HCT116 (cell line): ENCODE data around the gene CHSY3. TPM values are rescaled to one million over a fixed set of nuclear protein-coding genes. Genes with fewer than 3 reads are reported as not detected.

Experiments
- ATAC-seq: fragments of 200-7000 bp; cut with Tn5 transposase; 2 replicates; pipeline ENCODE4 v1.9.1; 2020; ENCODE audit warnings: mild to moderate bottlenecking, moderate library complexity
- BruUV-seq: library from RNA; stranded (reverse); fragments of 400-500 nt; replicated peaks from 2 replicates; lab custom pipeline; 2021; lab: Mats Ljungman, UMichigan
- CTCF ChIA-PET: fragments of 300-600 bp; sonication (Branson Sonifier 250); formaldehyde crosslinking; loops from one replicate; lab custom pipeline; 2021; ENCODE audit warnings: antibody characterized with exemption; lab: Charles Lee
- POLR2A ChIA-PET: fragments of 300-600, 350-600 bp; sonication (Branson Sonifier 250); formaldehyde crosslinking; loops from one replicate; lab custom pipeline; 2021; ENCODE audit warnings: antibody characterized with exemption; lab: Charles Lee
- RAD21 ChIA-PET, 2 experiments: fragments of 300-600 bp; sonication (Branson Sonifier 250); formaldehyde crosslinking; loops; one replicate each; lab custom pipeline; 2023; ENCODE audit warnings: low total read pairs in 2 of 2; ENCODE audit not compliant: uncharacterized antibody in 2 of 2, unreplicated experiment in 2 of 2, low non-redundant PET in 1 of 2; lab: Charles Lee
- DNase-seq: peaks from one replicate; pipeline ENCODE4 v3.0.0-alpha.2; 2010; ENCODE audit warnings: low read depth, low spot score
- H2AFZ ChIP-seq: fragments of 200-600 bp; shearing (Covaris generic), sonication (generic); 2 replicates; pipeline ENCODE4 v1.6.1; 2017; ENCODE audit warnings: low read depth, mixed run types, mixed read lengths, antibody characterized with exemption, low read length; ENCODE audit not compliant: poor library complexity, severe bottlenecking
- H3K27ac ChIP-seq: 2 replicates; pipeline ENCODE4 v1.5.1; 2012; ENCODE audit warnings: low read depth, low read length
- H3K27me3 ChIP-seq: fragments of 200-600 bp; sonication (generic); 2 replicates; pipeline ENCODE4 v1.6.1; 2016; ENCODE audit warnings: mixed run types, low read length, mixed read lengths; ENCODE audit not compliant: insufficient read depth
- H3K36me3 ChIP-seq, 2 experiments: fragments of 200-500 bp in 1 of 2; fragments of 200-600 bp in 1 of 2; sonication (Bioruptor generic) in 1 of 2; sonication (generic) in 1 of 2; 2 replicates each; pipeline versions ENCODE4 v1.5.1 to v1.6.1; 2014 to 2016; ENCODE audit warnings: low read length in 2 of 2, inconsistent platforms in 1 of 2, mixed read lengths in 1 of 2, mixed run types in 1 of 2; ENCODE audit not compliant: insufficient read depth in 2 of 2, control insufficient read depth in 1 of 2
- H3K4me1 ChIP-seq, 2 experiments: fragments of 200-600 bp in 1 of 2; sonication (generic) in 1 of 2; 2 replicates each; pipeline versions ENCODE4 v1.5.1 to v1.6.1; 2012 to 2017; ENCODE audit warnings: low read length in 2 of 2, inconsistent platforms in 1 of 2, mild to moderate bottlenecking in 1 of 2, mixed read lengths in 1 of 2, mixed run types in 1 of 2, moderate library complexity in 1 of 2; ENCODE audit not compliant: insufficient read depth in 2 of 2, control insufficient read depth in 1 of 2
- H3K4me2 ChIP-seq: fragments of 200-600 bp; sonication (generic); 2 replicates; pipeline ENCODE4 v1.6.1; 2017; ENCODE audit warnings: mixed run types, low read length, mixed read lengths
- H3K4me3 ChIP-seq, 2 experiments: fragments of 200-600 bp in 1 of 2; sonication (generic) in 1 of 2; replicated peaks in 1 of 2; 2 replicates each; pipeline ENCODE4 v1.5.1; 2011 to 2016; ENCODE audit warnings: low read length in 2 of 2, control low read depth in 1 of 2, low read depth in 1 of 2, mild to moderate bottlenecking in 1 of 2, mixed read lengths in 1 of 2, mixed run types in 1 of 2
- H3K79me2 ChIP-seq: fragments of 200-600 bp; sonication (generic); 2 replicates; pipeline ENCODE4 v1.6.1; 2017; ENCODE audit warnings: mild to moderate bottlenecking, mixed run types, low read length, moderate library complexity, mixed read lengths; ENCODE audit not compliant: insufficient read depth
- H3K9ac ChIP-seq: fragments of 200-600 bp; sonication (generic); 2 replicates; pipeline ENCODE4 v1.6.1; 2016; ENCODE audit warnings: low read length, mixed read lengths
- H3K9me2 ChIP-seq: fragments of 200-600 bp; sonication (generic), shearing (Covaris generic); 2 replicates; pipeline ENCODE4 v1.6.1; 2017; ENCODE audit warnings: mixed run types, mild to moderate bottlenecking, moderate library complexity; ENCODE audit not compliant: insufficient read depth
- H3K9me3 ChIP-seq, 2 experiments: fragments of 200-500 bp in 1 of 2; fragments of 200-600 bp in 1 of 2; sonication (Bioruptor generic) in 1 of 2; sonication (generic) in 1 of 2; 2 replicates each; pipeline ENCODE4 v1.6.1; 2014 to 2017; ENCODE audit warnings: low read length in 2 of 2, mixed read lengths in 2 of 2, inconsistent platforms in 1 of 2, low read depth in 1 of 2, mild to moderate bottlenecking in 1 of 2, mixed run types in 1 of 2, moderate library complexity in 1 of 2; ENCODE audit not compliant: control insufficient read depth in 1 of 2, insufficient read depth in 1 of 2
- H4K20me1 ChIP-seq: fragments of 200-600 bp; sonication (generic), shearing (Covaris generic); 2 replicates; pipeline ENCODE4 v1.6.1; 2017; ENCODE audit warnings: mixed run types, mild to moderate bottlenecking, moderate library complexity; ENCODE audit not compliant: insufficient read depth
- CBX3 ChIP-seq: IDR thresholded peaks from 2 replicates; pipeline ENCODE4 v1.6.1; 2012; ENCODE audit warnings: low read depth
- CEBPB ChIP-seq: IDR thresholded peaks from 2 replicates; pipeline ENCODE4 v1.6.1; 2012; ENCODE audit warnings: low read depth
- EGR1 ChIP-seq: IDR thresholded peaks from 2 replicates; pipeline ENCODE4 v1.6.1; 2012; ENCODE audit warnings: low read depth
- ELF1 ChIP-seq: IDR thresholded peaks from 2 replicates; pipeline ENCODE4 v1.6.1; 2012; ENCODE audit warnings: low read depth, borderline replicate concordance
- EZH2 ChIP-seq: fragments of 200-600 bp; sonication (generic); IDR thresholded peaks from 2 replicates; pipeline ENCODE4 v1.6.1; 2017; ENCODE audit warnings: antibody characterized with exemption, mixed run types
- EZH2phosphoT487 ChIP-seq: fragments of 200-600 bp; IDR thresholded peaks from 2 replicates; pipeline ENCODE4 v1.6.1; 2018; ENCODE audit warnings: antibody characterized with exemption, borderline replicate concordance
- FOSL1 ChIP-seq: IDR thresholded peaks from 2 replicates; pipeline ENCODE4 v1.6.1; 2012; ENCODE audit warnings: low read depth
- JUND ChIP-seq: IDR thresholded peaks from 2 replicates; pipeline ENCODE4 v1.6.1; 2012
- POLR2A ChIP-seq: IDR thresholded peaks from 2 replicates; pipeline ENCODE4 v1.7.0; 2011; ENCODE audit warnings: borderline replicate concordance; ENCODE audit not compliant: insufficient read depth, insufficient read length; ENCODE audit errors: extremely low read depth
- POLR2AphosphoS5 ChIP-seq: IDR thresholded peaks from 2 replicates; pipeline ENCODE4 v1.6.1; 2011; ENCODE audit warnings: mild to moderate bottlenecking, low read depth, low read length, moderate library complexity
- RAD21 ChIP-seq: IDR thresholded peaks from 2 replicates; pipeline ENCODE4 v1.6.1; 2012; ENCODE audit warnings: low read depth, mild to moderate bottlenecking
- SP1 ChIP-seq: IDR thresholded peaks from 2 replicates; pipeline ENCODE4 v1.6.1; 2012; ENCODE audit warnings: low read depth
- SRF ChIP-seq: IDR thresholded peaks from 2 replicates; pipeline ENCODE4 v1.6.1; 2012; ENCODE audit warnings: low read depth
- YY1 ChIP-seq: IDR thresholded peaks from 2 replicates; pipeline ENCODE4 v1.6.1; 2011; ENCODE audit warnings: low read length, low read depth, moderate library complexity, mild to moderate bottlenecking; ENCODE audit not compliant: insufficient replicate concordance; ENCODE audit errors: extremely low read depth
- ZNF274 ChIP-seq: fragments of 200-500 bp; sonication (Bioruptor generic); IDR thresholded peaks from 2 replicates; pipeline ENCODE4 v1.6.1; 2014; ENCODE audit warnings: mild to moderate bottlenecking, low read depth, low read length, inconsistent platforms
- intact Hi-C: fragments of 100-400 bp; cut with micrococcal nuclease; formaldehyde crosslinking; loops from 2 replicates; pipeline ENCODE4 v1.10.0; 2022
- total RNA-seq: library from RNA; stranded (reverse); gene quantifications from one replicate; pipeline ENCODE4 v1.2.1, GENCODE V29; 2021; ENCODE audit not compliant: unreplicated experiment
- TF ChIP-seq, protein P1 (sequence below): IDR thresholded peaks from 2 replicates; pipeline ENCODE4 v1.6.1; 2012; ENCODE audit warnings: low read depth
- TF ChIP-seq, protein P2 (sequence below): IDR thresholded peaks from 2 replicates; pipeline ENCODE4 v1.6.1; 2012
- TF ChIP-seq, protein P3 (sequence below): IDR thresholded peaks from 2 replicates; pipeline ENCODE4 v1.6.1; 2012
- TF ChIP-seq, protein P4 (sequence below): IDR thresholded peaks from 2 replicates; pipeline ENCODE4 v1.6.1; 2011; ENCODE audit warnings: mild to moderate bottlenecking, low read length, moderate library complexity; ENCODE audit not compliant: insufficient replicate concordance; ENCODE audit errors: extremely low read depth

The CHSY3 gene
- total RNA-seq, 1 experiment from 2014 or later, result 2.3 TPM

DNA sequence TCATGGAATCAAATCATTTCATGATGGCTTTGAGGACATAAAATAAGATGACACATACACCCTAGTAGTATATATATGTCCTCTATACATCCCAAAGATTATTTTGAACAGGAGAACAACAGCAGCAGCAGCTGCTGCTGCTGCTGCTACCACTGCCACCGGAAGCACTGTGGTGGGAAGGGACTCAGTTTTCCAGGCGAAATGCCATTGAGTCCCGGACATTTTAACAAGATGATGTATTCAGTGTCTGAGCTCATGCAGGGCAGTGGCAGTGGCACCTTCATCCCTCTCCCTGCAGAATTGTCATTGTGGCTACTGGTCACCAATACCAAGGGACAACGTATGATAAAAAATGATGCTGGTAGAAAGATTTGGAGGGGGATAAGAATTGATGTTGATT, 151.3 kb downstream of the CHSY3 start:
- no peak overlapping the region for H3K4me2 ChIP-seq
- H2AFZ ChIP-seq, result no peak overlapping the region
- H3K79me2 ChIP-seq, result no peaks in the 10 kb centered on the region
- ATAC-seq (no peak), DNase-seq (no peak)
- no peaks in the 10 kb centered on the region for H3K4me1 ChIP-seq
- no peaks in the 10 kb centered on the region for H4K20me1 ChIP-seq
- H3K9me2 ChIP-seq, result no peaks in the 10 kb centered on the region
- no peak overlapping the region for H3K9ac ChIP-seq
- intact Hi-C loops, result no loop called here
- ChIA-PET POLR2A (no interaction called here), CTCF (no interaction called here), RAD21 (no interaction called here)
- no peaks in the 10 kb centered on the region for H3K27me3 ChIP-seq
- H3K36me3 ChIP-seq, result no peaks in the 10 kb centered on the region
- TF ChIP-seq, protein P1, sequence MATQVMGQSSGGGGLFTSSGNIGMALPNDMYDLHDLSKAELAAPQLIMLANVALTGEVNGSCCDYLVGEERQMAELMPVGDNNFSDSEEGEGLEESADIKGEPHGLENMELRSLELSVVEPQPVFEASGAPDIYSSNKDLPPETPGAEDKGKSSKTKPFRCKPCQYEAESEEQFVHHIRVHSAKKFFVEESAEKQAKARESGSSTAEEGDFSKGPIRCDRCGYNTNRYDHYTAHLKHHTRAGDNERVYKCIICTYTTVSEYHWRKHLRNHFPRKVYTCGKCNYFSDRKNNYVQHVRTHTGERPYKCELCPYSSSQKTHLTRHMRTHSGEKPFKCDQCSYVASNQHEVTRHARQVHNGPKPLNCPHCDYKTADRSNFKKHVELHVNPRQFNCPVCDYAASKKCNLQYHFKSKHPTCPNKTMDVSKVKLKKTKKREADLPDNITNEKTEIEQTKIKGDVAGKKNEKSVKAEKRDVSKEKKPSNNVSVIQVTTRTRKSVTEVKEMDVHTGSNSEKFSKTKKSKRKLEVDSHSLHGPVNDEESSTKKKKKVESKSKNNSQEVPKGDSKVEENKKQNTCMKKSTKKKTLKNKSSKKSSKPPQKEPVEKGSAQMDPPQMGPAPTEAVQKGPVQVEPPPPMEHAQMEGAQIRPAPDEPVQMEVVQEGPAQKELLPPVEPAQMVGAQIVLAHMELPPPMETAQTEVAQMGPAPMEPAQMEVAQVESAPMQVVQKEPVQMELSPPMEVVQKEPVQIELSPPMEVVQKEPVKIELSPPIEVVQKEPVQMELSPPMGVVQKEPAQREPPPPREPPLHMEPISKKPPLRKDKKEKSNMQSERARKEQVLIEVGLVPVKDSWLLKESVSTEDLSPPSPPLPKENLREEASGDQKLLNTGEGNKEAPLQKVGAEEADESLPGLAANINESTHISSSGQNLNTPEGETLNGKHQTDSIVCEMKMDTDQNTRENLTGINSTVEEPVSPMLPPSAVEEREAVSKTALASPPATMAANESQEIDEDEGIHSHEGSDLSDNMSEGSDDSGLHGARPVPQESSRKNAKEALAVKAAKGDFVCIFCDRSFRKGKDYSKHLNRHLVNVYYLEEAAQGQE, result no peak
- no peak for TF ChIP-seq FOSL1
- TF ChIP-seq POLR2A, result no peak
- TF ChIP-seq, protein P2, sequence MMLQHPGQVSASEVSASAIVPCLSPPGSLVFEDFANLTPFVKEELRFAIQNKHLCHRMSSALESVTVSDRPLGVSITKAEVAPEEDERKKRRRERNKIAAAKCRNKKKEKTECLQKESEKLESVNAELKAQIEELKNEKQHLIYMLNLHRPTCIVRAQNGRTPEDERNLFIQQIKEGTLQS, result no peak
- TF ChIP-seq RAD21, result no peak
- TF ChIP-seq EGR1, result no peak
- no peak for TF ChIP-seq ZNF274
- TF ChIP-seq SP1, result no peak
- TF ChIP-seq, protein P3, sequence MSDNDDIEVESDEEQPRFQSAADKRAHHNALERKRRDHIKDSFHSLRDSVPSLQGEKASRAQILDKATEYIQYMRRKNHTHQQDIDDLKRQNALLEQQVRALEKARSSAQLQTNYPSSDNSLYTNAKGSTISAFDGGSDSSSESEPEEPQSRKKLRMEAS, result no peak
- no peak for TF ChIP-seq YY1
- TF ChIP-seq POLR2AphosphoS5, result no peak
- TF ChIP-seq EZH2phosphoT487, result no peak
- TF ChIP-seq JUND, result no peak
- no peak for TF ChIP-seq CEBPB
- TF ChIP-seq CBX3, result no peak
- TF ChIP-seq, protein P4, sequence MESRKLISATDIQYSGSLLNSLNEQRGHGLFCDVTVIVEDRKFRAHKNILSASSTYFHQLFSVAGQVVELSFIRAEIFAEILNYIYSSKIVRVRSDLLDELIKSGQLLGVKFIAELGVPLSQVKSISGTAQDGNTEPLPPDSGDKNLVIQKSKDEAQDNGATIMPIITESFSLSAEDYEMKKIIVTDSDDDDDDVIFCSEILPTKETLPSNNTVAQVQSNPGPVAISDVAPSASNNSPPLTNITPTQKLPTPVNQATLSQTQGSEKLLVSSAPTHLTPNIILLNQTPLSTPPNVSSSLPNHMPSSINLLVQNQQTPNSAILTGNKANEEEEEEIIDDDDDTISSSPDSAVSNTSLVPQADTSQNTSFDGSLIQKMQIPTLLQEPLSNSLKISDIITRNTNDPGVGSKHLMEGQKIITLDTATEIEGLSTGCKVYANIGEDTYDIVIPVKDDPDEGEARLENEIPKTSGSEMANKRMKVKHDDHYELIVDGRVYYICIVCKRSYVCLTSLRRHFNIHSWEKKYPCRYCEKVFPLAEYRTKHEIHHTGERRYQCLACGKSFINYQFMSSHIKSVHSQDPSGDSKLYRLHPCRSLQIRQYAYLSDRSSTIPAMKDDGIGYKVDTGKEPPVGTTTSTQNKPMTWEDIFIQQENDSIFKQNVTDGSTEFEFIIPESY, result no peak
- no peak for TF ChIP-seq EZH2
- no peak for TF ChIP-seq SRF
- no peak for TF ChIP-seq ELF1
- BruUV-seq, result no TSS peak
- no peaks in the 10 kb centered on the region; a peak in 1 of 4 replicates for H3K9me3 ChIP-seq
- H3K27ac ChIP-seq, result no peak overlapping the region
- H3K4me3 ChIP-seq, result no peak overlapping the region
